ENCODE data around the gene CLDN14. TPM values are rescaled to one million over a fixed set of nuclear protein-coding genes. Genes with fewer than 3 reads are reported as not detected.
A peak's percentile ranks its signal among the peaks of the same experiment; 100 is the strongest.

Gene CLDN14
- polyA plus RNA-seq, 3 donors = not detected

DNA sequence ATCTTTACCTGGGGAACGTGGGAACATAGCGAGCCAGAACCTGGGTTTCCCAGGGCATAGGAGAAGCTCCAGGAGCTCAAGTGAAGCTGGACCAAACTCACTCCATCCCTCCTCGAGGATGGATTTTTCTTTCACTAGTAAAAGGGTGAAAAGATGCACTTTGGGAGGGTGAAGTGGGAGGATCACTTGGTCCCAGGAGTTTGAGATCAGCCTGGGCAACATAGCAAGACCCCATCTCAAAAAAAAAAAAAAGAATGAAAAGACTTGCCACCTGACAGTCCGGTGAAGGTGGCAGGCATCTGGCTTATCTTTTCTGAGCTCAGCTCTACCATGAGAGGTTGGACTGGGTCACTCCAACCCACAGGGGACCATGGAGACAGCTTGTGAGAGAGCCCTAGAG lies 52.4 kb downstream of the CLDN14 start:
- Mint-ChIP-seq H3K9me3 (no peaks in the 10 kb centered on the region), H3K4me3 (peak overlapping the region in 1 of 2 donors; percentile 3), H3K27me3 (ENCODE audit: low read depth in 3 of 3) (peaks cover 22 to 35% (median 29%) of the 10 kb centered on the region in 3 donors), H3K36me3 (peaks cover 0 to 9% of the 10 kb centered on the region in 2 donors), H3K4me1 (peaks cover 36% of the 10 kb centered on the region), H3K27ac (peak overlapping the region in 3 of 7 donors; percentile 11 to 65 (median 60))
- no peak for DNase-seq
- H3K9ac ChIP-seq (ENCODE audit: insufficient read depth, low read length, poor library complexity, severe bottlenecking) = no peak overlapping the region
- H3K36me3 ChIP-seq (replicated peaks in 1 of 2; ENCODE audit: control insufficient read depth in 1 of 2, insufficient read depth in 2 of 2, low read length in 2 of 2) = no peaks in the 10 kb centered on the region
- no peak for TF ChIP-seq CTCF (IDR thresholded peaks at IDR 0.05)
- peaks cover 0 to 14% of the 10 kb centered on the region in 2 donors for H3K27me3 ChIP-seq (ENCODE audit: control insufficient read depth in 2 of 2, insufficient read depth in 2 of 2, low read length in 2 of 2)
- peaks cover 21 to 22% of the 10 kb centered on the region in 2 donors for H3K4me1 ChIP-seq (ENCODE audit: control insufficient read depth in 1 of 2, insufficient read depth in 2 of 2, low read length in 2 of 2)
- no peak overlapping the region for H3K4me3 ChIP-seq (replicated peaks in 1 of 3; ENCODE audit: low read depth in 2 of 3, low read length in 3 of 3)
- WGBS (ENCODE audit: insufficient coverage) = 93% methylated on average over 2 of the region's 4 CpGs
- intact Hi-C loops (cut with micrococcal nuclease) = loop anchor here in 1 of 2 donors (10.0 kb wide), 1 partner anchor 77 kb away; no protein-coding TSS in a partner anchor
- H2AFZ ChIP-seq (ENCODE audit: insufficient read depth, low read depth, low read length, poor library complexity, severe bottlenecking) = no peak overlapping the region
- H3K79me2 ChIP-seq (ENCODE audit: insufficient read depth, low read length) = no peaks in the 10 kb centered on the region
- H4K20me1 ChIP-seq (ENCODE audit: insufficient read depth, low read length) = no peaks in the 10 kb centered on the region
- H3K4me2 ChIP-seq (replicated peaks; ENCODE audit: extremely low read depth, low read length, poor library complexity, severe bottlenecking) = no peak overlapping the region
- no peak overlapping the region for H3K27ac ChIP-seq (ENCODE audit: low read depth in 1 of 2, low read length in 2 of 2)
- no peaks in the 10 kb centered on the region for H3K9me3 ChIP-seq (replicated peaks in 1 of 2; ENCODE audit: control insufficient read depth in 1 of 2, insufficient read depth in 1 of 2, low read length in 2 of 2)

DNA sequence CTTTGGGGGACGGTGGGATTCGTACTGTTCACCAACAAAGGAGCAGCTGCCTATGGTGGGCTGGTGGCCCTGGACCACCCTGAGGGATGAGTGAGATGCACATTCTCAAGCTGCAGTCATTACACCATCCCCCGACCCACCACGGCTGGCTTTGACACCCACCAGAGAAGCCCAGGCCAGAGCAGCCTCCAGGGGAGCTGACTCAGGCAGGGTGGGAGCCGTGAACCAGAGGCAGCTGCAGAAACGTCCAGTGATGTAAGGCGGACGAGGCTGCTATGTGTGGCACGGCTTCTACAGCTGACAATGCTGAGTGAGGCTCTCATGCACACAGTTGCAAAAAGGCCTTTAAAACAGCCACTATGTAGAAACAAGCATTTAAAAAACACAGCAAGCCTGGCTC lies 54.6 kb downstream of the CLDN14 start:
- 94% methylated on average over 6 of the region's 9 CpGs for WGBS (ENCODE audit: insufficient coverage)
- no peak overlapping the region for H3K4me3 ChIP-seq (replicated peaks in 1 of 3; ENCODE audit: low read depth in 2 of 3, low read length in 3 of 3)
- no peak overlapping the region for H2AFZ ChIP-seq (ENCODE audit: insufficient read depth, low read depth, low read length, poor library complexity, severe bottlenecking)
- H3K27me3 Mint-ChIP-seq (ENCODE audit: low read depth in 3 of 3) = peaks cover 17 to 19% (median 18%) of the 10 kb centered on the region in 3 donors
- H3K79me2 ChIP-seq (ENCODE audit: insufficient read depth, low read length) = no peaks in the 10 kb centered on the region
- no peak overlapping the region for H3K4me3 Mint-ChIP-seq
- no peak for DNase-seq
- H3K4me1 ChIP-seq (ENCODE audit: control insufficient read depth in 1 of 2, insufficient read depth in 2 of 2, low read length in 2 of 2) = peaks cover 10 to 11% of the 10 kb centered on the region in 2 donors
- peaks cover 0 to 9% of the 10 kb centered on the region in 2 donors for H3K36me3 Mint-ChIP-seq
- TF ChIP-seq CTCF (IDR thresholded peaks at IDR 0.05) = no peak
- peaks cover 23% of the 10 kb centered on the region for H3K4me1 Mint-ChIP-seq
- no peaks in the 10 kb centered on the region for H3K9me3 Mint-ChIP-seq
- H3K4me2 ChIP-seq (replicated peaks; ENCODE audit: extremely low read depth, low read length, poor library complexity, severe bottlenecking) = no peak overlapping the region
- H3K36me3 ChIP-seq (replicated peaks in 1 of 2; ENCODE audit: control insufficient read depth in 1 of 2, insufficient read depth in 2 of 2, low read length in 2 of 2) = no peaks in the 10 kb centered on the region
- no peaks in the 10 kb centered on the region for H3K9me3 ChIP-seq (replicated peaks in 1 of 2; ENCODE audit: control insufficient read depth in 1 of 2, insufficient read depth in 1 of 2, low read length in 2 of 2)
- intact Hi-C loops (cut with micrococcal nuclease) = loop anchor here in 1 of 2 donors (10.0 kb wide), 1 partner anchor 80 kb away; no protein-coding TSS in a partner anchor
- peaks cover 0 to 7% of the 10 kb centered on the region in 2 donors for H3K27me3 ChIP-seq (ENCODE audit: control insufficient read depth in 2 of 2, insufficient read depth in 2 of 2, low read length in 2 of 2)
- H3K9ac ChIP-seq (ENCODE audit: insufficient read depth, low read length, poor library complexity, severe bottlenecking) = no peak overlapping the region
- no peak overlapping the region for H3K27ac Mint-ChIP-seq
- H4K20me1 ChIP-seq (ENCODE audit: insufficient read depth, low read length) = no peaks in the 10 kb centered on the region
- no peak overlapping the region for H3K27ac ChIP-seq (ENCODE audit: low read depth in 1 of 2, low read length in 2 of 2)
